Mammary epithelial cell (primary cell): Measurements from ENCODE around the gene FAM110D.

ENCODE experiments used
- CTCF ChIP-seq, 2 donors: IDR thresholded peaks in 1 of 2; conservative IDR thresholded peaks in 1 of 2; 2 replicates each; pipeline ENCODE4 v1.5.1; 2011 to 2012; ENCODE audit warnings: inconsistent platforms in 2 of 2, low read length in 2 of 2, mild to moderate bottlenecking in 2 of 2, control low read depth in 1 of 2, low read depth in 1 of 2; ENCODE audit not compliant: insufficient read depth in 1 of 2; ENCODE audit errors: extremely low read depth in 1 of 2
- EZH2 ChIP-seq: IDR thresholded peaks from 2 replicates; pipeline ENCODE4 v1.6.1; 2012; ENCODE audit warnings: low read length, inconsistent platforms, borderline replicate concordance

GRCh38 chr1:26145960-26146294 is 13.0 kb upstream of the FAM110D start:
- no peak for TF ChIP-seq CTCF (conservative IDR thresholded peaks at IDR 0.05 in 1 of 2, IDR thresholded peaks at IDR 0.05 in 1 of 2; ENCODE audit: extremely low read depth in 1 of 2, insufficient read depth in 1 of 2, low read depth in 1 of 2, low read length in 2 of 2)
- TF ChIP-seq EZH2 = no peak
